ENCODE data around the gene RUFY2.
"Not testable (repeated sequence)": the region's sequence is repeated elsewhere in the genome, so short reads cannot be mapped to it uniquely, and the experiment has no call there.

The RUFY2 gene

DNA sequence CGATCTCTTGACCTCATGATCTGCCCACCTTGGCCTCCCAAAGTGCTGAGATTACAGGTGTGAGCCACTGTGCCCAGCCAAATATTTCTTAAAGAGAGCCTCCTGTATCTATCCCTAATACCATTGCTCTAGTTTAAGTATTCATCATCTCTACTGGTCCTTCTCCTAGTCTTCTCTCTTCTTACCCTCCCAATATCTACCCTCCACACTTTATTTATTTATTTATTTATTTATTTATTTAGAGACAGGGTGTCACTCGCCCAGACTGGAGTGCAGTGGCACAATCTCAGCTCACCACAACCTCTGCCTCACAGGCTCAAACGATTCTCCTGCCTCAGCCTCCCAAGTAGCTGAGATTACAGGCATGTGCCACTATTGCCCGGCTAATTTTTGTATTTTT lies 82.7 kb downstream of the RUFY2 start:
- DNase-seq: not testable (repeated sequence)

GRCh38 chr10:68318331-68319059 lies 88.6 kb downstream of the RUFY2 start:
- DNase-seq: no peak

DNA sequence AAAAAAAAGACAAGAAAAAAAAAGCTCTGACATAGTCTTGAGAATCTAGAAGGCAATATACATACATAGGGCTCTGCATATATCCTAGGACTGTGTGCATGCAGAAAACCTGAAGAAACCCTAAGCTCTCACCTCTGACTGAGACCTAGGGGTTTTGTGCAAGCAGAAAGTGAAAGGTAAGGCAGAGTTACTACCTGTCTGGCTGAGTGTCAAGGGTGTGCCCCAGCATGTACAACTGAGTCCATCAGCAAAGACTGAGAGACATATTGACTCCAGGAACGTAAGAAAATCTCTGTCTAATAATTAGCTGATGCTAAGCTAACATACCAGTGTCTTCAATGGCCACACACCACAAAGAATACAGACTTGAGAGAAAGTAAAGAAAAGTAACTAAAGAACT lies 91.5 kb downstream of the RUFY2 start:
- DNase-seq: no peak

DNA sequence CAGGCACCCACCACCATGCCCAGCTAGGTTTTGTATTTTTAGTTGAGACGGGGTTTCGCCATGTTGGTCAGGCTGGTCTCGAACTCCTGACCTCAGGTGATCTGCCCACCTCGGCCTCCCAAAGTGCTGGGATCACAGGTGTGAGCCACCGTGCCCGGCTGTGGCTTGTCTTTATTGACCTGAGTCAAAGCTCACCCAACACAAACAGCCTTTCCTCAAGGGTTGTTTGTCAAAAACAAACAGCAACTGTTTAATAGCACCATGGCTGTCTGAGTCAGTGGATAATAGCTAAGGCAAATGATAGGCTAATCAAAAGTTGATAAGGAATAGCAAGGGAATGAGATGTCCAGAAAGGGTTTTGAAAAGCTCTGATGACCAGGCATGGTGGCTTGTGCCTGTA lies 92.1 kb downstream of the RUFY2 start:
- not testable (repeated sequence) for DNase-seq

GRCh38 chr10:68310531-68310930 lies 96.5 kb downstream of the RUFY2 start:
- DNase-seq: no peak

DNA sequence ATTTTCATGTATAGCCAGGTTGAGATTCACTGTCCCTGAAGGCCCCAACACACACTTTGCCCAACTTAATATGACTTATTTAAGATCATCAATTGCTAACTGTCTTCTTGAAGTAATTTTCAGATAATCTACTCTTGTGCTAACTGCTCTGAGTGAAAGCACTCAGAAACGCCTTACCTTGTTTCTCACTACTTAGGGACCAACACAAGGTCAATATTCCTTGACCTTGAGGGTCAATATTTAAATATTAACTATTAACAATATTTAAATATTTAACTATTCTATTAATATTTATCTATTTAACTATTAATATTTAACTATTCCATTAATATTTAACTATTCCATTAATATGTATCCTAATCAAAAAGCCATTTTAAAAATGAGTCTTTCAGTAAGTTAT lies 101.2 kb downstream of the RUFY2 start:
- no peak for DNase-seq

- DNase-seq: no peak
Observed at GRCh38 chr10:68303849-68304412, 103.1 kb downstream of the RUFY2 start.

- DNase-seq: no peak
Observed at GRCh38 chr10:68302871-68303270, 104.2 kb downstream of the RUFY2 start.

- DNase-seq: no peak
Observed at GRCh38 chr10:68302503-68302823, 104.6 kb downstream of the RUFY2 start.

DNA sequence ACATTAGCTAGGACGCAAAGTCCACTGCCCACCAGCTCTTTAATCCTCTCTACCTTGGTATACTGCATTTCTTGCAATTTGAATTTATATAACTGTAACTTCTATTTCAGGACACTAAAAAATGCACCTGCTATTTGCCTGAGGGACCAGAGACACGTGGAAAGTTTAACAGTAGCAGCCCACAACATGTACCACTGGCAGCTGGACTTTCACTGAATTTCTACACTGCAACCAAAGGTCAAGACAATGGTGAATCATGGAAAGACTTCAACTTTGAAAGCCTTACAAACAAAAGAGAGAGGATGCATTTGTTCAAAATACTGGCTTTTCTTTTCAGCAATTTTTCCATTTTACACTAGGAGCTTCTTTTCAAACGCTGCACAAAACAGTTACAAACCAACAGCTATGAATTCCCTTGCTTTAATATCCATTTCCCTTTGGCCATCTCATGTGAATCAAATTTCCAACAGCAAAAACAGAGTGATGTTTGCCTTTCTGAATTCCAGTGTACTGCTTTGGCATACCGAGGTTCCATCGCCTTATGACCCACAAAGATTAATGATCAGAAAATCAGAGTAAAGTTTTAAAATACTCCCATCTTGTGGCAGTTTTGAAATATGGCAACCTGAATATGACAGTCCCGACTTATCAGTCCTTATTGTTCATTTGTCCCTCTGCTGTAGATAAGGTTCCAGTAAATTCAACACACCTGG lies 105.1 kb downstream of the RUFY2 start:
- DNase-seq: peak; percentile 43

GRCh38 chr10:68301301-68301700 lies 105.8 kb downstream of the RUFY2 start:
- DNase-seq: no peak

GRCh38 chr10:68296843-68297663 lies 110.0 kb downstream of the RUFY2 start:
- no peak for DNase-seq

All from GF-D8 (cell line).